GM19023 (cell line): Measurements from ENCODE around the gene FAM186B.

Experiments used
- ATAC-seq: cut with Tn5 transposase; IDR thresholded peaks from one replicate; pipeline ENCODE4 v1.9.1; 2021; ENCODE audit warnings: mild to moderate bottlenecking, moderate library complexity; ENCODE audit not compliant: unreplicated experiment

FAM186B gene

DNA sequence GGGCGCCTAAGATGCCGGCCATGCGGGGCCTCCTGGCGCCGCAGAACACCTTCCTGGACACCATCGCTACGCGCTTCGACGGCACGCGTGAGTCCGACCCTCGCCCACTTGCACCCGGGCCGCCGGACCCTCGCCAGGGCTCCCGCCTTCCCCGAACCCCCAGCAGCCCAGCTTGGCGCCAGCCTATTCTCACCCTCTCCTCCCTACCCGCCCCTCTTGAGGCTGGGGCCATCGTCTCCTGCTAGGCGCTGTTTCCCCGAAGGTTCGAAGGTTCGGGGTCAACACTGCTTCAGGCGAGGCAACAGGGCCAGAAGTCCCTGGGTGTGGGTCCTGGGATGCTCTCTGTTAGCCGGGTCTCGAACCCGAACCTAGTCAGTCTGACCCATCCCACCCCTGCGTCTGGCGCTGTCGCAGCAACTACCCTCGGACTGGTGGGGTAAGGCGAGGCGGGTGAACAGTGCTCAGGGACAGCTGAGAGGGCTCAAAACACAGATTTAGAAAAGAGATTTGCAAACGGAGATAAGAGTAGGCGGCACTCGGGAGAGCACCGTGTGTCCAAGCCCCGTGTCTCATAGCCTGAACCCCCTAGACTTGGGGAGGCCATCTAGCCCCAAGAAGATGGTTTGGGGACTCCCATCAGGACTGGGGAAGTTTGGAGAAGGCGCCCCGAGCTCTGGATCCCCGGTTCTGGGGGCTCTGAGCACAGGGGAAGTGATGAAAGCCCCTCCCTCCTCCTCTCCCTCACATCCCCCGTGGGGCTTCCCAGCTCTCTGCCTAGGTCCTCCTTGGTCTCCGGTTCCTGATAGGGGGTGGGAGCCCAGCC, 65.8 kb downstream of the FAM186B start:
- ATAC-seq, result no peak

DNA sequence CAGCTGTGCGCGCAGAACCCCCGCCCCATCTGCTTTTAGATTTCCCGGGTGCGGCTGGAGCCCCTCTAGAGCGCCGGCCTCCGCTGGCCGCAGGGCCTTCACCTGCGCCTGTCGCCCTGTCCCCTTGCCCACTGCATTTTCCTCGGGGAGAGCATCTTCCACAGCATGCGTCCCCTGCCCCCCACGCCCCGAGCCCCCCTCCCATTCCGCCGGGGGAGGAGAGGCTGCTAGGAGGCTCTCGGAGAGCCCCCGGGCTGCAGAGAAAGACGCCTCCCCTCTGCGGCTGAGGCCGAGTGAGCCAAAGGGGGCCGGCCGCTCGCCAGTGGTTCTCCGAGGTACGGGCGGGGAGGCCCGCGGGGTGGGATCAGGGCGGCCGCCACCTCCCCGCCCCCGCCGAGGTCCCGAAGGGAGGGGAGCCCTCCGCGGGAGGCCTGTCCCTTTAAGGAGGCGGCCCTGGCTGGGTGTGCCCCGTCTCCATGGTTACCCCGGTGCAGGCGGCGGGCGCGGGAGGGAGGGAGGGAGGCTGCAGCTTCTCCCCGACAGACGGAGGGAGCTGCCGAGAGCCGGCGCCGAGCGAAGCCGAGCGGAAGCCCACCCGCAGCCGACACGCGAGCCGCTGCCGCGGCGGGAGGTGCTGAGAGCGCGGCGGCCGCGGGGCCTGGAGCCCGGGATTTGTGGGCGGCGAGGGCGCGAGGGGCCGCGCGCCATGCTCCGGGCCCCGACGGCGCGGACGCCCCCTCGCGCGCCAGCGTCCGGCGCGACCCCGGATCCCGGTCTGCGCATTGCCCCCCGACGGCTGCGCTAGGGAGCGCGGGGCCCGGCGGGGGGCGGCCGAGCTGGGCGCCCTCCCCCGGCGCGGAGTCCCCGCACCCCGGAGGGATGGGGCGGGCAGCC, 66.7 kb downstream of the FAM186B start, which contains the start of gene KCNH3:
TSS of gene KCNH3 (plus strand) at position 521 of the 894 bp plus-strand sequence. CDS start 387 bp downstream, outside the sequence.
- ATAC-seq, result peak; percentile 68

GRCh38 chr12:49537752-49538509, 67.5 kb downstream of the FAM186B start:
- ATAC-seq, result no peak
